GM18909 (cell line): ENCODE data around the gene SMIM1.
A peak's percentile ranks its signal among the peaks of the same experiment; 100 is the strongest.

Source experiments
- ATAC-seq: cut with Tn5 transposase; IDR thresholded peaks from one replicate; pipeline ENCODE4 v1.9.1; 2021; ENCODE audit warnings: mild to moderate bottlenecking; ENCODE audit not compliant: unreplicated experiment, poor library complexity

The SMIM1 gene

GRCh38 chr1:3752400-3752945 lies 20.1 kb upstream of the SMIM1 start, which contains the start of gene CCDC27:
TSS of gene CCDC27 (plus strand) at chr1:3752450. CDS start at chr1:3752482, 32 bp downstream.
- ATAC-seq, result no peak

GRCh38 chr1:3753656-3754454 lies 18.7 kb upstream of the SMIM1 start:
- ATAC-seq, result no peak

- no peak for ATAC-seq
Measured at GRCh38 chr1:3756394-3756793, 16.2 kb upstream of the SMIM1 start.

GRCh38 chr1:3759164-3759563 lies 13.4 kb upstream of the SMIM1 start:
- no peak for ATAC-seq

- ATAC-seq, result no peak
Measured at GRCh38 chr1:3759796-3760195, 12.8 kb upstream of the SMIM1 start.

- no peak for ATAC-seq
Measured at GRCh38 chr1:3761296-3762010, 11.1 kb upstream of the SMIM1 start.

GRCh38 chr1:3762151-3762872 lies 10.2 kb upstream of the SMIM1 start:
- ATAC-seq, result no peak

- ATAC-seq, result no peak
Measured at GRCh38 chr1:3762873-3763228, 9.7 kb upstream of the SMIM1 start.

GRCh38 chr1:3763351-3764125 lies 9.0 kb upstream of the SMIM1 start:
- no peak for ATAC-seq

- ATAC-seq, result no peak
Measured at GRCh38 chr1:3767328-3767925, 5.1 kb upstream of the SMIM1 start.

GRCh38 chr1:3768811-3769390 lies 3.6 kb upstream of the SMIM1 start:
- ATAC-seq, result no peak

GRCh38 chr1:3770047-3770765 lies 2.3 kb upstream of the SMIM1 start:
- no peak for ATAC-seq

- ATAC-seq, result no peak
Measured at GRCh38 chr1:3771108-3772026, 1.2 kb upstream of the SMIM1 start.

GRCh38 chr1:3772027-3772714 lies 378 bp upstream of the SMIM1 start:
- peak; percentile 51 for ATAC-seq

- ATAC-seq, result no peak
Measured at GRCh38 chr1:3773572-3774275, 1.2 kb downstream of the SMIM1 start.

- ATAC-seq, result no peak
Measured at GRCh38 chr1:3774276-3774945, 1.9 kb downstream of the SMIM1 start.
